HCT116 (cell line): ENCODE results near the gene KCNIP3. TPM values are rescaled to one million over a fixed set of nuclear protein-coding genes. Genes with fewer than 3 reads are reported as not detected.

Experiments
- ATAC-seq: fragments of 200-7000 bp; cut with Tn5 transposase; 2 replicates; pipeline ENCODE4 v1.9.1; 2020; ENCODE audit warnings: mild to moderate bottlenecking, moderate library complexity
- BruUV-seq: library from RNA; stranded (reverse); fragments of 400-500 nt; replicated peaks from 2 replicates; lab custom pipeline; 2021; lab: Mats Ljungman, UMichigan
- CTCF ChIA-PET: fragments of 300-600 bp; sonication (Branson Sonifier 250); formaldehyde crosslinking; loops from one replicate; lab custom pipeline; 2021; ENCODE audit warnings: antibody characterized with exemption; lab: Charles Lee
- POLR2A ChIA-PET: fragments of 300-600, 350-600 bp; sonication (Branson Sonifier 250); formaldehyde crosslinking; loops from one replicate; lab custom pipeline; 2021; ENCODE audit warnings: antibody characterized with exemption; lab: Charles Lee
- RAD21 ChIA-PET, 2 experiments: fragments of 300-600 bp; sonication (Branson Sonifier 250); formaldehyde crosslinking; loops; one replicate each; lab custom pipeline; 2023; ENCODE audit warnings: low total read pairs in 2 of 2; ENCODE audit not compliant: uncharacterized antibody in 2 of 2, unreplicated experiment in 2 of 2, low non-redundant PET in 1 of 2; lab: Charles Lee
- DNase-seq: peaks from one replicate; pipeline ENCODE4 v3.0.0-alpha.2; 2010; ENCODE audit warnings: low read depth, low spot score
- H2AFZ ChIP-seq: fragments of 200-600 bp; shearing (Covaris generic), sonication (generic); 2 replicates; pipeline ENCODE4 v1.6.1; 2017; ENCODE audit warnings: low read depth, mixed run types, mixed read lengths, antibody characterized with exemption, low read length; ENCODE audit not compliant: poor library complexity, severe bottlenecking
- H3K27ac ChIP-seq: 2 replicates; pipeline ENCODE4 v1.5.1; 2012; ENCODE audit warnings: low read depth, low read length
- H3K27me3 ChIP-seq: fragments of 200-600 bp; sonication (generic); 2 replicates; pipeline ENCODE4 v1.6.1; 2016; ENCODE audit warnings: mixed run types, low read length, mixed read lengths; ENCODE audit not compliant: insufficient read depth
- H3K36me3 ChIP-seq, 2 experiments: fragments of 200-500 bp in 1 of 2; fragments of 200-600 bp in 1 of 2; sonication (Bioruptor generic) in 1 of 2; sonication (generic) in 1 of 2; 2 replicates each; pipeline versions ENCODE4 v1.5.1 to v1.6.1; 2014 to 2016; ENCODE audit warnings: low read length in 2 of 2, inconsistent platforms in 1 of 2, mixed read lengths in 1 of 2, mixed run types in 1 of 2; ENCODE audit not compliant: insufficient read depth in 2 of 2, control insufficient read depth in 1 of 2
- H3K4me1 ChIP-seq, 2 experiments: fragments of 200-600 bp in 1 of 2; sonication (generic) in 1 of 2; 2 replicates each; pipeline versions ENCODE4 v1.5.1 to v1.6.1; 2012 to 2017; ENCODE audit warnings: low read length in 2 of 2, inconsistent platforms in 1 of 2, mild to moderate bottlenecking in 1 of 2, mixed read lengths in 1 of 2, mixed run types in 1 of 2, moderate library complexity in 1 of 2; ENCODE audit not compliant: insufficient read depth in 2 of 2, control insufficient read depth in 1 of 2
- H3K4me2 ChIP-seq: fragments of 200-600 bp; sonication (generic); 2 replicates; pipeline ENCODE4 v1.6.1; 2017; ENCODE audit warnings: mixed run types, low read length, mixed read lengths
- H3K4me3 ChIP-seq, 2 experiments: fragments of 200-600 bp in 1 of 2; sonication (generic) in 1 of 2; replicated peaks in 1 of 2; 2 replicates each; pipeline ENCODE4 v1.5.1; 2011 to 2016; ENCODE audit warnings: low read length in 2 of 2, control low read depth in 1 of 2, low read depth in 1 of 2, mild to moderate bottlenecking in 1 of 2, mixed read lengths in 1 of 2, mixed run types in 1 of 2
- H3K79me2 ChIP-seq: fragments of 200-600 bp; sonication (generic); 2 replicates; pipeline ENCODE4 v1.6.1; 2017; ENCODE audit warnings: mild to moderate bottlenecking, mixed run types, low read length, moderate library complexity, mixed read lengths; ENCODE audit not compliant: insufficient read depth
- H3K9ac ChIP-seq: fragments of 200-600 bp; sonication (generic); 2 replicates; pipeline ENCODE4 v1.6.1; 2016; ENCODE audit warnings: low read length, mixed read lengths
- H3K9me2 ChIP-seq: fragments of 200-600 bp; sonication (generic), shearing (Covaris generic); 2 replicates; pipeline ENCODE4 v1.6.1; 2017; ENCODE audit warnings: mixed run types, mild to moderate bottlenecking, moderate library complexity; ENCODE audit not compliant: insufficient read depth
- H3K9me3 ChIP-seq, 2 experiments: fragments of 200-500 bp in 1 of 2; fragments of 200-600 bp in 1 of 2; sonication (Bioruptor generic) in 1 of 2; sonication (generic) in 1 of 2; 2 replicates each; pipeline ENCODE4 v1.6.1; 2014 to 2017; ENCODE audit warnings: low read length in 2 of 2, mixed read lengths in 2 of 2, inconsistent platforms in 1 of 2, low read depth in 1 of 2, mild to moderate bottlenecking in 1 of 2, mixed run types in 1 of 2, moderate library complexity in 1 of 2; ENCODE audit not compliant: control insufficient read depth in 1 of 2, insufficient read depth in 1 of 2
- H4K20me1 ChIP-seq: fragments of 200-600 bp; sonication (generic), shearing (Covaris generic); 2 replicates; pipeline ENCODE4 v1.6.1; 2017; ENCODE audit warnings: mixed run types, mild to moderate bottlenecking, moderate library complexity; ENCODE audit not compliant: insufficient read depth
- ATF3 ChIP-seq: IDR thresholded peaks from 2 replicates; pipeline ENCODE4 v1.6.1; 2012
- CBX3 ChIP-seq: IDR thresholded peaks from 2 replicates; pipeline ENCODE4 v1.6.1; 2012; ENCODE audit warnings: low read depth
- CTCF ChIP-seq, 3 experiments: fragments of 200-600 bp in 1 of 3; sonication (generic) in 1 of 3; IDR thresholded peaks in 2 of 3; conservative IDR thresholded peaks in 1 of 3; 2 replicates each; pipeline ENCODE4 v1.5.1; 2012 to 2017; ENCODE audit warnings: low read depth in 2 of 3, low read length in 2 of 3, antibody characterized with exemption in 1 of 3, borderline replicate concordance in 1 of 3, control low read depth in 1 of 3, mild to moderate bottlenecking in 1 of 3, mixed read lengths in 1 of 3, mixed run types in 1 of 3, moderate library complexity in 1 of 3; ENCODE audit not compliant: insufficient read depth in 1 of 3
- EGR1 ChIP-seq: IDR thresholded peaks from 2 replicates; pipeline ENCODE4 v1.6.1; 2012; ENCODE audit warnings: low read depth
- ELF1 ChIP-seq: IDR thresholded peaks from 2 replicates; pipeline ENCODE4 v1.6.1; 2012; ENCODE audit warnings: low read depth, borderline replicate concordance
- EZH2 ChIP-seq: fragments of 200-600 bp; sonication (generic); IDR thresholded peaks from 2 replicates; pipeline ENCODE4 v1.6.1; 2017; ENCODE audit warnings: antibody characterized with exemption, mixed run types
- EZH2phosphoT487 ChIP-seq: fragments of 200-600 bp; IDR thresholded peaks from 2 replicates; pipeline ENCODE4 v1.6.1; 2018; ENCODE audit warnings: antibody characterized with exemption, borderline replicate concordance
- FOSL1 ChIP-seq: IDR thresholded peaks from 2 replicates; pipeline ENCODE4 v1.6.1; 2012; ENCODE audit warnings: low read depth
- JUND ChIP-seq: IDR thresholded peaks from 2 replicates; pipeline ENCODE4 v1.6.1; 2012
- POLR2AphosphoS5 ChIP-seq: IDR thresholded peaks from 2 replicates; pipeline ENCODE4 v1.6.1; 2011; ENCODE audit warnings: mild to moderate bottlenecking, low read depth, low read length, moderate library complexity
- RAD21 ChIP-seq: IDR thresholded peaks from 2 replicates; pipeline ENCODE4 v1.6.1; 2012; ENCODE audit warnings: low read depth, mild to moderate bottlenecking
- SIN3A ChIP-seq: IDR thresholded peaks from 2 replicates; pipeline ENCODE4 v1.6.1; 2012; ENCODE audit warnings: low read depth
- SP1 ChIP-seq: IDR thresholded peaks from 2 replicates; pipeline ENCODE4 v1.6.1; 2012; ENCODE audit warnings: low read depth
- SRF ChIP-seq: IDR thresholded peaks from 2 replicates; pipeline ENCODE4 v1.6.1; 2012; ENCODE audit warnings: low read depth
- YY1 ChIP-seq: IDR thresholded peaks from 2 replicates; pipeline ENCODE4 v1.6.1; 2011; ENCODE audit warnings: low read length, low read depth, moderate library complexity, mild to moderate bottlenecking; ENCODE audit not compliant: insufficient replicate concordance; ENCODE audit errors: extremely low read depth
- ZFX ChIP-seq: fragments of 450-650 bp; IDR thresholded peaks from 2 replicates; pipeline ENCODE4 v1.6.1; 2017
- ZNF274 ChIP-seq: fragments of 200-500 bp; sonication (Bioruptor generic); IDR thresholded peaks from 2 replicates; pipeline ENCODE4 v1.6.1; 2014; ENCODE audit warnings: mild to moderate bottlenecking, low read depth, low read length, inconsistent platforms
- intact Hi-C: fragments of 100-400 bp; cut with micrococcal nuclease; formaldehyde crosslinking; loops from 2 replicates; pipeline ENCODE4 v1.10.0; 2022
- total RNA-seq: library from RNA; stranded (reverse); gene quantifications from one replicate; pipeline ENCODE4 v1.2.1, GENCODE V29; 2021; ENCODE audit not compliant: unreplicated experiment
- TF ChIP-seq, protein P1 (sequence below): IDR thresholded peaks from 2 replicates; pipeline ENCODE4 v1.6.1; 2011; ENCODE audit warnings: mild to moderate bottlenecking, low read length, moderate library complexity; ENCODE audit not compliant: insufficient replicate concordance; ENCODE audit errors: extremely low read depth
- TF ChIP-seq, protein P2 (sequence below): IDR thresholded peaks from 2 replicates; pipeline ENCODE4 v1.6.1; 2012; ENCODE audit warnings: low read depth

KCNIP3 gene
- total RNA-seq, 1 experiment from 2014 or later = 3.1 TPM

DNA sequence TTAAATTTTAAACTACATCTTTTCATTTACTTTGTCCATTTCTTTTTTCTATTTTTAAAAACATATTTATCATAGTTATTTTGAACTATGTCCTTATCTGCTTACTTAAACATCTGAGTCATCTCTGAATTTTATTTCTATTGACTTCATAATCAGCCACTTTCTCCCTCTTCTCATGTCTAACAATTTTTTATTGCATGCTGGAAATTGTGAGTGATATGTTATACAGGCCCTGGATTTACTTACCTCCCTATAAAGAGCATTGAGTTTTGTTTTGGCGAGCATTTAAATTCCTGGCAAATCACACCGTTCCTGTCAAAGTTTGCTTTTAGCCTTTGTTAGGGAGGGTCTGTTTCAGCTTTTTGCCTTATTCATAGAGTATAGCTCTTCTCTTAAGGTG is 39.3 kb downstream of the KCNIP3 start:
- no peak for DNase-seq

More for the DNA sequence above, 39.3 kb downstream of the KCNIP3 start:
- Histone ChIP-seq H3K9me2 (no peaks in the 10 kb centered on the region), H2AFZ (no peak overlapping the region), H3K9ac (no peak overlapping the region), H3K36me3 (no peaks in the 10 kb centered on the region), H3K27me3 (no peaks in the 10 kb centered on the region), H3K4me3 (no peak overlapping the region), H3K9me3 (no peaks in the 10 kb centered on the region), H3K27ac (no peak overlapping the region), H3K4me1 (peaks cover 11 to 17% of the 10 kb centered on the region in 2 experiments; a peak in 3 of 4 replicates), H3K4me2 (no peak overlapping the region), H3K79me2 (no peaks in the 10 kb centered on the region), H4K20me1 (no peaks in the 10 kb centered on the region)
- intact Hi-C loops = no loop called here
- BruUV-seq = no TSS peak
- ChIA-PET CTCF (interaction anchor here (1.3 kb wide), 1 partner anchor 9 kb away, joined by 3 read pairs; no protein-coding TSS in a partner anchor), RAD21 (no interaction called here), POLR2A (no interaction called here)
- no peak for TF ChIP-seq POLR2AphosphoS5
- TF ChIP-seq RAD21 = no peak
- TF ChIP-seq, protein P1, sequence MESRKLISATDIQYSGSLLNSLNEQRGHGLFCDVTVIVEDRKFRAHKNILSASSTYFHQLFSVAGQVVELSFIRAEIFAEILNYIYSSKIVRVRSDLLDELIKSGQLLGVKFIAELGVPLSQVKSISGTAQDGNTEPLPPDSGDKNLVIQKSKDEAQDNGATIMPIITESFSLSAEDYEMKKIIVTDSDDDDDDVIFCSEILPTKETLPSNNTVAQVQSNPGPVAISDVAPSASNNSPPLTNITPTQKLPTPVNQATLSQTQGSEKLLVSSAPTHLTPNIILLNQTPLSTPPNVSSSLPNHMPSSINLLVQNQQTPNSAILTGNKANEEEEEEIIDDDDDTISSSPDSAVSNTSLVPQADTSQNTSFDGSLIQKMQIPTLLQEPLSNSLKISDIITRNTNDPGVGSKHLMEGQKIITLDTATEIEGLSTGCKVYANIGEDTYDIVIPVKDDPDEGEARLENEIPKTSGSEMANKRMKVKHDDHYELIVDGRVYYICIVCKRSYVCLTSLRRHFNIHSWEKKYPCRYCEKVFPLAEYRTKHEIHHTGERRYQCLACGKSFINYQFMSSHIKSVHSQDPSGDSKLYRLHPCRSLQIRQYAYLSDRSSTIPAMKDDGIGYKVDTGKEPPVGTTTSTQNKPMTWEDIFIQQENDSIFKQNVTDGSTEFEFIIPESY = no peak
- TF ChIP-seq SRF = no peak
- TF ChIP-seq ATF3 = no peak
- TF ChIP-seq, protein P2, sequence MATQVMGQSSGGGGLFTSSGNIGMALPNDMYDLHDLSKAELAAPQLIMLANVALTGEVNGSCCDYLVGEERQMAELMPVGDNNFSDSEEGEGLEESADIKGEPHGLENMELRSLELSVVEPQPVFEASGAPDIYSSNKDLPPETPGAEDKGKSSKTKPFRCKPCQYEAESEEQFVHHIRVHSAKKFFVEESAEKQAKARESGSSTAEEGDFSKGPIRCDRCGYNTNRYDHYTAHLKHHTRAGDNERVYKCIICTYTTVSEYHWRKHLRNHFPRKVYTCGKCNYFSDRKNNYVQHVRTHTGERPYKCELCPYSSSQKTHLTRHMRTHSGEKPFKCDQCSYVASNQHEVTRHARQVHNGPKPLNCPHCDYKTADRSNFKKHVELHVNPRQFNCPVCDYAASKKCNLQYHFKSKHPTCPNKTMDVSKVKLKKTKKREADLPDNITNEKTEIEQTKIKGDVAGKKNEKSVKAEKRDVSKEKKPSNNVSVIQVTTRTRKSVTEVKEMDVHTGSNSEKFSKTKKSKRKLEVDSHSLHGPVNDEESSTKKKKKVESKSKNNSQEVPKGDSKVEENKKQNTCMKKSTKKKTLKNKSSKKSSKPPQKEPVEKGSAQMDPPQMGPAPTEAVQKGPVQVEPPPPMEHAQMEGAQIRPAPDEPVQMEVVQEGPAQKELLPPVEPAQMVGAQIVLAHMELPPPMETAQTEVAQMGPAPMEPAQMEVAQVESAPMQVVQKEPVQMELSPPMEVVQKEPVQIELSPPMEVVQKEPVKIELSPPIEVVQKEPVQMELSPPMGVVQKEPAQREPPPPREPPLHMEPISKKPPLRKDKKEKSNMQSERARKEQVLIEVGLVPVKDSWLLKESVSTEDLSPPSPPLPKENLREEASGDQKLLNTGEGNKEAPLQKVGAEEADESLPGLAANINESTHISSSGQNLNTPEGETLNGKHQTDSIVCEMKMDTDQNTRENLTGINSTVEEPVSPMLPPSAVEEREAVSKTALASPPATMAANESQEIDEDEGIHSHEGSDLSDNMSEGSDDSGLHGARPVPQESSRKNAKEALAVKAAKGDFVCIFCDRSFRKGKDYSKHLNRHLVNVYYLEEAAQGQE = no peak
- TF ChIP-seq CBX3 = no peak
- TF ChIP-seq FOSL1 = no peak
- TF ChIP-seq ELF1 = no peak
- TF ChIP-seq ZNF274 = no peak
- no peak for TF ChIP-seq CTCF (IDR thresholded peaks at IDR 0.05 in 2 of 3, conservative IDR thresholded peaks at IDR 0.05 in 1 of 3; ENCODE audit: borderline replicate concordance in 1 of 3, insufficient read depth in 1 of 3, low read depth in 2 of 3, low read length in 2 of 3)
- no peak for TF ChIP-seq EZH2phosphoT487
- no peak for TF ChIP-seq JUND
- TF ChIP-seq EZH2 = no peak
- TF ChIP-seq SP1 = no peak
- no peak for TF ChIP-seq SIN3A
- TF ChIP-seq YY1 = no peak
- TF ChIP-seq EGR1 = no peak
- TF ChIP-seq ZFX = no peak
- ATAC-seq = no peak
